SU-DHL-6 (cell line): ENCODE measurements around the gene LRP1B.

Experiments used
- H2AFZ ChIP-seq: fragments of 200-600 bp; sonication (generic); 2 replicates; pipeline ENCODE4 v1.6.1; 2014; ENCODE audit warnings: low read depth, mild to moderate bottlenecking, moderate library complexity, mixed read lengths, antibody characterized with exemption, low read length; ENCODE audit not compliant: severe bottlenecking
- H3F3A ChIP-seq: fragments of 200-600 bp; shearing (Covaris generic); 2 replicates; pipeline ENCODE4 v1.6.0; 2016; ENCODE audit warnings: antibody characterized with exemption, mild to moderate bottlenecking; ENCODE audit not compliant: insufficient read depth
- H3K27ac ChIP-seq: fragments of 200-600 bp; sonication (generic); 2 replicates; pipeline ENCODE4 v1.5.1; 2016; ENCODE audit warnings: low read depth, mild to moderate bottlenecking, low read length, moderate library complexity, mixed read lengths
- H3K27me3 ChIP-seq: fragments of 200-600 bp; sonication (generic), shearing (Covaris generic); 2 replicates; pipeline ENCODE4 v1.6.0; 2014; ENCODE audit warnings: mild to moderate bottlenecking, low read length
- H3K36me3 ChIP-seq: fragments of 200-600 bp; sonication (generic); 2 replicates; pipeline ENCODE4 v1.6.1; 2014; ENCODE audit warnings: mild to moderate bottlenecking, low read length, mixed read lengths
- H3K4me2 ChIP-seq: fragments of 300-600, 200-600 bp; shearing (Covaris generic), sonication (generic); 2 replicates; pipeline ENCODE4 v1.6.0; 2014; ENCODE audit warnings: low read length, low read depth, mild to moderate bottlenecking; ENCODE audit not compliant: poor library complexity, severe bottlenecking
- H3K4me3 ChIP-seq: fragments of 200-600 bp; sonication (generic); 2 replicates; pipeline ENCODE4 v1.5.1; 2014; ENCODE audit warnings: antibody characterized with exemption, low read length, mild to moderate bottlenecking, mixed read lengths; ENCODE audit not compliant: insufficient read depth, poor library complexity, severe bottlenecking
- H3K79me2 ChIP-seq: fragments of 200-600 bp; sonication (generic); 2 replicates; pipeline ENCODE4 v1.6.1; 2014; ENCODE audit warnings: mild to moderate bottlenecking, low read length, moderate library complexity; ENCODE audit not compliant: insufficient read depth
- H3K9ac ChIP-seq: fragments of 200-600 bp; sonication (generic); 2 replicates; pipeline ENCODE4 v1.7.0; 2014; ENCODE audit warnings: mild to moderate bottlenecking, low read length
- H3K9me2 ChIP-seq: fragments of 200-600 bp; sonication (generic); replicated peaks from 2 replicates; pipeline ENCODE4 v1.6.1; 2014; ENCODE audit warnings: low read length; ENCODE audit not compliant: insufficient read depth
- H3K9me3 ChIP-seq: fragments of 200-600 bp; sonication (generic); 2 replicates; pipeline ENCODE4 v1.6.1; 2014; ENCODE audit warnings: low read length, mixed read lengths; ENCODE audit not compliant: insufficient read depth
- H4K20me1 ChIP-seq: fragments of 200-600 bp; sonication (generic); 2 replicates; pipeline ENCODE4 v1.6.1; 2014; ENCODE audit warnings: low read depth, mild to moderate bottlenecking, antibody characterized with exemption, low read length, moderate library complexity, mixed read lengths
- CTCF ChIP-seq: fragments of 200-600 bp; sonication (generic); IDR thresholded peaks from one replicate; pipeline ENCODE4 v1.5.1; 2017; ENCODE audit warnings: antibody characterized with exemption, mild to moderate bottlenecking, low read length, moderate library complexity; ENCODE audit not compliant: insufficient read depth, poor library complexity, severe bottlenecking
- EZH2phosphoT487 ChIP-seq: fragments of 200-600 bp; sonication (generic), shearing (Covaris generic); conservative IDR thresholded peaks from 2 replicates; pipeline ENCODE4 v1.6.1; 2018; ENCODE audit warnings: mild to moderate bottlenecking, antibody characterized with exemption, low read length, moderate library complexity, mixed read lengths

The LRP1B gene

GRCh38 chr2:141482697-141483096 is 648.1 kb downstream of the LRP1B start:
- TF ChIP-seq CTCF (no peak), EZH2phosphoT487 (no peak)
- H3K9me3 ChIP-seq, result no peaks in the 10 kb centered on the region
- H3F3A ChIP-seq, result no peaks in the 10 kb centered on the region
- no peak overlapping the region for H3K27ac ChIP-seq
- H3K79me2 ChIP-seq, result no peaks in the 10 kb centered on the region
- H3K4me2 ChIP-seq, result no peak overlapping the region
- H3K9ac ChIP-seq, result no peak overlapping the region
- H3K36me3 ChIP-seq, result no peaks in the 10 kb centered on the region
- H3K27me3 ChIP-seq, result no peaks in the 10 kb centered on the region
- H4K20me1 ChIP-seq, result no peaks in the 10 kb centered on the region
- H3K9me2 ChIP-seq, result no peaks in the 10 kb centered on the region
- H3K4me3 ChIP-seq, result no peak overlapping the region
- H2AFZ ChIP-seq, result no peak overlapping the region

- Histone ChIP-seq H3K27ac (no peak overlapping the region), H3K36me3 (no peaks in the 10 kb centered on the region), H3K27me3 (no peaks in the 10 kb centered on the region), H3F3A (no peaks in the 10 kb centered on the region), H3K9me3 (no peaks in the 10 kb centered on the region), H3K4me2 (no peak overlapping the region), H3K4me3 (no peak overlapping the region), H4K20me1 (no peaks in the 10 kb centered on the region), H3K79me2 (no peaks in the 10 kb centered on the region), H2AFZ (no peak overlapping the region), H3K9me2 (no peaks in the 10 kb centered on the region), H3K9ac (no peak overlapping the region)
- TF ChIP-seq CTCF (no peak), EZH2phosphoT487 (no peak)
Measured at GRCh38 chr2:141475801-141476200, 655.0 kb downstream of the LRP1B start.

GRCh38 chr2:141468761-141469160 is 662.1 kb downstream of the LRP1B start:
- Histone ChIP-seq H3K4me2 (no peak overlapping the region), H2AFZ (no peak overlapping the region), H3K27ac (no peak overlapping the region), H3K9me2 (no peaks in the 10 kb centered on the region), H3F3A (no peaks in the 10 kb centered on the region), H3K4me3 (no peak overlapping the region), H3K36me3 (no peaks in the 10 kb centered on the region), H4K20me1 (no peaks in the 10 kb centered on the region), H3K79me2 (no peaks in the 10 kb centered on the region), H3K9me3 (no peaks in the 10 kb centered on the region), H3K27me3 (no peaks in the 10 kb centered on the region), H3K9ac (no peak overlapping the region)
- TF ChIP-seq EZH2phosphoT487 (no peak), CTCF (no peak)

GRCh38 chr2:141467331-141467730 is 663.5 kb downstream of the LRP1B start:
- H3K9me2 ChIP-seq, result no peaks in the 10 kb centered on the region
- no peak overlapping the region for H3K4me3 ChIP-seq
- H3K27ac ChIP-seq, result no peak overlapping the region
- no peaks in the 10 kb centered on the region for H3K27me3 ChIP-seq
- no peaks in the 10 kb centered on the region for H3K9me3 ChIP-seq
- no peak overlapping the region for H3K9ac ChIP-seq
- no peak overlapping the region for H2AFZ ChIP-seq
- no peak overlapping the region for H3K4me2 ChIP-seq
- no peaks in the 10 kb centered on the region for H3K36me3 ChIP-seq
- H3F3A ChIP-seq, result no peaks in the 10 kb centered on the region
- no peak for TF ChIP-seq CTCF
- TF ChIP-seq EZH2phosphoT487, result no peak
- no peaks in the 10 kb centered on the region for H4K20me1 ChIP-seq
- H3K79me2 ChIP-seq, result no peaks in the 10 kb centered on the region
